Gastroesophageal sphincter (tissue), 3 donors: Measurements from ENCODE around the gene PREX1.

Experiments used
- EP300 ChIP-seq: sonication (generic); formaldehyde crosslinking; IDR thresholded peaks from one replicate; pipeline ENCODE4 v1.6.1; 2017; ENCODE audit warnings: antibody characterized with exemption, mild to moderate bottlenecking
- POLR2A ChIP-seq, 2 donors: fragments of 450-650 bp; IDR thresholded peaks; one replicate each; pipeline ENCODE4 v1.6.1; 2017; ENCODE audit warnings: antibody characterized with exemption in 2 of 2, mild to moderate bottlenecking in 2 of 2, moderate library complexity in 1 of 2
- POLR2AphosphoS5 ChIP-seq: sonication (generic); formaldehyde crosslinking; IDR thresholded peaks from one replicate; pipeline ENCODE4 v1.6.1; 2017; ENCODE audit warnings: antibody characterized with exemption
- TF ChIP-seq, protein P1 (sequence below), 4 experiments: fragments of 200-600 bp in 2 of 4; fragments of 450-650 bp in 2 of 4; sonication (generic) in 1 of 4; IDR thresholded peaks; one replicate each; pipeline ENCODE4 v1.5.1; 2017 to 2019; ENCODE audit warnings: antibody characterized with exemption in 4 of 4, mild to moderate bottlenecking in 2 of 4, moderate library complexity in 2 of 4

DNA sequence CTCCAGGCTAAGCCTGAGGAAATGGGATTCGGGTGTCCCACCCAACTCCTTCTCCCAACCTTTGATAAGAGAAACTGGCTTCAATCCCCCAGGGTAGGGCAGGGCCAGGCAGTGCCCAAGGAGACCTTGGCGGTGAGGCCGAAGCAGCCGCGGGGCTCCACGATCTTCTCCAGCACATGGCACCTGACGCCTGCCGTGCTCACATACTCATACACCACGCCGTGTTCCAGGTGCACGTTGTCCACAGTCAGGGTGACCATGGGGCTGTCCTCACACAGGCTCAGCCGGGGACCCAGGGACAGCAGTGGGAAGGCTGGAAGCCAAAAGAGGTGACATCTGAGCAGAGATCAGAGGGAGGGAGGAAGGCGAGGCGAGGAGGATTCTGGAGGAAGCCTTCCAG is 176.5 kb downstream of the PREX1 start:
- TF ChIP-seq, protein P1, sequence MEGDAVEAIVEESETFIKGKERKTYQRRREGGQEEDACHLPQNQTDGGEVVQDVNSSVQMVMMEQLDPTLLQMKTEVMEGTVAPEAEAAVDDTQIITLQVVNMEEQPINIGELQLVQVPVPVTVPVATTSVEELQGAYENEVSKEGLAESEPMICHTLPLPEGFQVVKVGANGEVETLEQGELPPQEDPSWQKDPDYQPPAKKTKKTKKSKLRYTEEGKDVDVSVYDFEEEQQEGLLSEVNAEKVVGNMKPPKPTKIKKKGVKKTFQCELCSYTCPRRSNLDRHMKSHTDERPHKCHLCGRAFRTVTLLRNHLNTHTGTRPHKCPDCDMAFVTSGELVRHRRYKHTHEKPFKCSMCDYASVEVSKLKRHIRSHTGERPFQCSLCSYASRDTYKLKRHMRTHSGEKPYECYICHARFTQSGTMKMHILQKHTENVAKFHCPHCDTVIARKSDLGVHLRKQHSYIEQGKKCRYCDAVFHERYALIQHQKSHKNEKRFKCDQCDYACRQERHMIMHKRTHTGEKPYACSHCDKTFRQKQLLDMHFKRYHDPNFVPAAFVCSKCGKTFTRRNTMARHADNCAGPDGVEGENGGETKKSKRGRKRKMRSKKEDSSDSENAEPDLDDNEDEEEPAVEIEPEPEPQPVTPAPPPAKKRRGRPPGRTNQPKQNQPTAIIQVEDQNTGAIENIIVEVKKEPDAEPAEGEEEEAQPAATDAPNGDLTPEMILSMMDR (IDR thresholded peaks at IDR 0.05), result no peak
- TF ChIP-seq POLR2A (IDR thresholded peaks at IDR 0.05), result no peak
- no peak for TF ChIP-seq POLR2AphosphoS5
- TF ChIP-seq EP300, result no peak
